Amniotic epithelial cell (primary cell): Measurements from ENCODE around the gene PMS1.
"Not testable (repeated sequence)": the region's sequence is repeated elsewhere in the genome, so short reads cannot be mapped to it uniquely, and the experiment has no call there.

Experiments used
- DNase-seq: peaks from one replicate; pipeline ENCODE4 v3.0.0-alpha.2; 2010; ENCODE audit warnings: low read depth

PMS1 gene

GRCh38 chr2:189865826-189866225 is 81.6 kb downstream of the PMS1 start:
- no peak for DNase-seq

- DNase-seq: no peak
Observed at GRCh38 chr2:189866296-189866695, 82.0 kb downstream of the PMS1 start.

GRCh38 chr2:189868896-189869295 is 84.6 kb downstream of the PMS1 start:
- no peak for DNase-seq

- DNase-seq: no peak
Observed at GRCh38 chr2:189870381-189871085, 86.3 kb downstream of the PMS1 start.

- DNase-seq: no peak
Observed at GRCh38 chr2:189873696-189874095, 89.4 kb downstream of the PMS1 start.

- DNase-seq: peak; percentile 17
Observed at GRCh38 chr2:189874586-189875320, 90.5 kb downstream of the PMS1 start.

- no peak for DNase-seq
Observed at GRCh38 chr2:189876271-189876670, 92.0 kb downstream of the PMS1 start.

- no peak for DNase-seq
Observed at GRCh38 chr2:189879716-189880081, 95.4 kb downstream of the PMS1 start.

- DNase-seq: no peak
Observed at GRCh38 chr2:189880429-189880828, 96.2 kb downstream of the PMS1 start.

- DNase-seq: no peak
Observed at GRCh38 chr2:189880832-189881492, 96.7 kb downstream of the PMS1 start.

GRCh38 chr2:189885368-189885767 is 101.1 kb downstream of the PMS1 start:
- DNase-seq: no peak

GRCh38 chr2:189892546-189893294 is 108.5 kb downstream of the PMS1 start:
- not testable (repeated sequence) for DNase-seq

GRCh38 chr2:189896809-189897208 is 112.6 kb downstream of the PMS1 start:
- no peak for DNase-seq

- no peak for DNase-seq
Observed at GRCh38 chr2:189899101-189899500, 114.9 kb downstream of the PMS1 start.

GRCh38 chr2:189900726-189901125 is 116.5 kb downstream of the PMS1 start:
- peak; percentile 58 for DNase-seq

- DNase-seq: no peak
Observed at GRCh38 chr2:189901664-189902063, 117.4 kb downstream of the PMS1 start.

- DNase-seq: no peak
Observed at GRCh38 chr2:189913821-189914220, 129.6 kb downstream of the PMS1 start.

GRCh38 chr2:189916651-189917050 is 132.4 kb downstream of the PMS1 start:
- DNase-seq: no peak
